ENCODE results near the gene FBXL14.

Gene FBXL14

GRCh38 chr12:1594261-1595025 lies at the start of gene FBXL14 (continued):
- peak; percentile 89 for TF ChIP-seq PRDM10 (tag by site-specific recombination; IDR thresholded peaks at IDR 0.05)
- TF ChIP-seq ZNF146 (tag by site-specific recombination; IDR thresholded peaks at IDR 0.05): 0 out of 2 replicates have a peak, but pooled peaks have one; percentile 6
- TF ChIP-seq CTCF (tag by site-specific recombination; IDR thresholded peaks at IDR 0.05): no peak; the same call in none of the 2 replicates

DNA sequence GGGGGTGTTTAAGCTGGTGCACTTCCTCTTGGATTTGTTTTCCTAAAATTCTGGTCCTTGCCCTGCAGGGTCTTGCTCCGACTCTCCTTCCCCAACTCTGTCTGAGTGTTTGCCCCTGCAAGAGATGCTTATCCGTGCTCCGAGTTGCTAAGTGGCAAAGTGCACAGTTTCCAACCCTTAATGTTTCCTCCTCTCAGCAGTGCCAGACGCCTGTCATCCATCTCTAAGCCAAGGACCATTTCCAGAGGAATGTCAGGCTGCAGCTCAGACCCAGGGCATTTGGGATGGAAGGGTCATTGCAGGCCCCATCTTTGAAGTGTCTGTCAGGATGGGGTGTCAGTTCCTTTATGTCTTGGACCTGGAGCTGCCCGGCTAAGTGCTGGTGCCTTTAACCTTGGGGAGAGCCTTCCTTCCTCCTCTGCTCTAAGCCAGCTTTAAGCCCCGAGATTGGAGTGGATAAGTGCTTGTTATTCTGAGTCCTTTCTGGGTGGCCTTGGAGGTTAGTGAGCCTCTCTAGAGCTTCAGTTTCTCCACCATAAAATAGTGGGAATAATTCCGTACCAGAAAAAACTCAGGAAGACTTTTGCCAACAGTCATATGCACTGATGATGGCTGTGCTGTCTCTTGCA lies 49.6 kb upstream of the FBXL14 start:
- TF ChIP-seq ZNF624 (tag by site-specific recombination; IDR thresholded peaks at IDR 0.05) (no peak), ZNF510 (tag by site-specific recombination; IDR thresholded peaks at IDR 0.05; ENCODE audit: insufficient replicate concordance) (no peak), HOXA7 (CRISPR knock-in tag; IDR thresholded peaks at IDR 0.05; ENCODE audit: borderline replicate concordance) (no peak), ZNF16 (tag by site-specific recombination; IDR thresholded peaks at IDR 0.05; ENCODE audit: low read depth) (no peak), GFI1B (tag by site-specific recombination; IDR thresholded peaks at IDR 0.05) (no peak), ZNF26 (tag by site-specific recombination; IDR thresholded peaks at IDR 0.05) (no peak), ZNF560 (tag by site-specific recombination; IDR thresholded peaks at IDR 0.05; ENCODE audit: borderline replicate concordance) (no peak), ZNF354C (tag by site-specific recombination; IDR thresholded peaks at IDR 0.05; ENCODE audit: borderline replicate concordance, low read depth) (no peak), ZNF157 (tag by site-specific recombination; IDR thresholded peaks at IDR 0.05) (no peak), SCRT2 (tag by site-specific recombination; IDR thresholded peaks at IDR 0.05) (no peak), ZNF37A (tag by site-specific recombination; IDR thresholded peaks at IDR 0.05) (no peak)
- TF ChIP-seq, protein P1, sequence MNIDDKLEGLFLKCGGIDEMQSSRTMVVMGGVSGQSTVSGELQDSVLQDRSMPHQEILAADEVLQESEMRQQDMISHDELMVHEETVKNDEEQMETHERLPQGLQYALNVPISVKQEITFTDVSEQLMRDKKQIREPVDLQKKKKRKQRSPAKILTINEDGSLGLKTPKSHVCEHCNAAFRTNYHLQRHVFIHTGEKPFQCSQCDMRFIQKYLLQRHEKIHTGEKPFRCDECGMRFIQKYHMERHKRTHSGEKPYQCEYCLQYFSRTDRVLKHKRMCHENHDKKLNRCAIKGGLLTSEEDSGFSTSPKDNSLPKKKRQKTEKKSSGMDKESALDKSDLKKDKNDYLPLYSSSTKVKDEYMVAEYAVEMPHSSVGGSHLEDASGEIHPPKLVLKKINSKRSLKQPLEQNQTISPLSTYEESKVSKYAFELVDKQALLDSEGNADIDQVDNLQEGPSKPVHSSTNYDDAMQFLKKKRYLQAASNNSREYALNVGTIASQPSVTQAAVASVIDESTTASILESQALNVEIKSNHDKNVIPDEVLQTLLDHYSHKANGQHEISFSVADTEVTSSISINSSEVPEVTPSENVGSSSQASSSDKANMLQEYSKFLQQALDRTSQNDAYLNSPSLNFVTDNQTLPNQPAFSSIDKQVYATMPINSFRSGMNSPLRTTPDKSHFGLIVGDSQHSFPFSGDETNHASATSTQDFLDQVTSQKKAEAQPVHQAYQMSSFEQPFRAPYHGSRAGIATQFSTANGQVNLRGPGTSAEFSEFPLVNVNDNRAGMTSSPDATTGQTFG (tag by site-specific recombination; IDR thresholded peaks at IDR 0.05; ENCODE audit: borderline replicate concordance): no peak
- CTCF ChIA-PET: interaction anchor here (1.5 to 3.0 kb wide), 4 partner anchors 9 to 295 kb away, joined by 4 to 24 read pairs (median 6); no protein-coding TSS in a partner anchor
- Histone ChIP-seq H3K4me3 (ENCODE audit: low read depth, low read length) (no peak overlapping the region), H3K27ac (ENCODE audit: extremely low read depth, low read depth, low read length) (no peak overlapping the region), H3K36me3 (ENCODE audit: control insufficient read depth in 2 of 2, insufficient read depth in 1 of 2, low read length in 2 of 2) (peaks cover 0 to 29% of the 10 kb centered on the region in 2 experiments; a peak in 2 of 3 replicates), H3K9me3 (ENCODE audit: control insufficient read depth, insufficient read depth, low read depth, low read length) (no peaks in the 10 kb centered on the region), H3K4me1 (ENCODE audit: control insufficient read depth, insufficient read depth, low read length) (peaks cover 2% of the 10 kb centered on the region; the same call in 1 of the 2 replicates)
- POLR2A ChIA-PET: no interaction called here
